Measurements from ENCODE around the gene EXOC6B.

DNA sequence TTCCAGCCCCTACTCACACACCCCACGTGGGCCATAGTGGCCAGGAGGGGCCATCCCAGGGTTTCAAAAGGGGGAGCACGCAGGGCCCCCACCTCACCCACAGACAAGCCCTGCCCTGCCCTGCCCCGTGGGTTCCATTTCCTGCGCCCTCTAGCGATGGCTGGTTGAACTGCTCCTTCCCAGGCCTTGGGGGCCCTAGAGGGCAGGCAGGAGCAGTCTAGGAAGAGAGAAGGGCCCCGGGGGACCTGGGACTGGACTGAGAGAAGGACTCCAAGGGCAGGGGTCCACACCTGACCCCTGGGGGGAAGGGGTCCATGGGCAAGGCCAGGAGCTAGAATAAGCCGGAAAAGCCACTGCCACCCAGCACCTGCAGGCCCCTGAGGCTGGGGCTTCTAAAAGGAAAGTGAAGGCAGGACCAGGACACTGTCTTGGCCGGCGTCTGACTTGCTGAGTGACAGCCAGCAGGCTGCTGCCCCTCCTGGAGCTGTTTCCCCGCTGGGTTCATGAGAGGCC lies 688.3 kb downstream of the EXOC6B start:
- TF ChIP-seq BHLHE40 (IDR thresholded peaks at IDR 0.05; ENCODE audit: low read depth, low read length) (no peak), BCL3 (IDR thresholded peaks at IDR 0.05) (no peak), CTCF (IDR thresholded peaks at IDR 0.05) (peak; percentile 98), KDM1A (IDR thresholded peaks at IDR 0.05; ENCODE audit: low read depth) (no peak), POLR2A (IDR thresholded peaks at IDR 0.05; ENCODE audit: low read length) (no peak), USF2 (IDR thresholded peaks at IDR 0.05) (no peak), HDAC2 (IDR thresholded peaks at IDR 0.05) (no peak), EP300 (IDR thresholded peaks at IDR 0.05) (no peak), CEBPB (IDR thresholded peaks at IDR 0.05) (no peak), MAFK (IDR thresholded peaks at IDR 0.05; ENCODE audit: partially characterized antibody) (no peak), NR3C1 (IDR thresholded peaks at IDR 0.05) (no peak)
- TF ChIP-seq, protein P1, sequence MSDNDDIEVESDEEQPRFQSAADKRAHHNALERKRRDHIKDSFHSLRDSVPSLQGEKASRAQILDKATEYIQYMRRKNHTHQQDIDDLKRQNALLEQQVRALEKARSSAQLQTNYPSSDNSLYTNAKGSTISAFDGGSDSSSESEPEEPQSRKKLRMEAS (IDR thresholded peaks at IDR 0.05) = no peak
